Epithelial cell of esophagus (primary cell): ENCODE data around the gene KRTAP3-1.
"Not testable (repeated sequence)": the region's sequence is repeated elsewhere in the genome, so short reads cannot be mapped to it uniquely, and the experiment has no call there.

Experiments
- DNase-seq: peaks from one replicate; pipeline ENCODE4 v3.0.0; 2010; ENCODE audit warnings: low read depth
- H3K4me3 ChIP-seq: 2 replicates; pipeline ENCODE4 v1.5.1; 2011; ENCODE audit warnings: mild to moderate bottlenecking, low read length, control low read depth
- TF ChIP-seq, protein P1 (sequence below): IDR thresholded peaks from 2 replicates; pipeline ENCODE4 v1.5.1; 2011; ENCODE audit warnings: low read depth, mild to moderate bottlenecking, low read length, control low read depth, inconsistent platforms; ENCODE audit not compliant: insufficient read depth; ENCODE audit errors: missing control alignments

Gene KRTAP3-1

GRCh38 chr17:41001795-41002194 is 7.1 kb downstream of the KRTAP3-1 start:
- no peak for DNase-seq
- TF ChIP-seq, protein P1, sequence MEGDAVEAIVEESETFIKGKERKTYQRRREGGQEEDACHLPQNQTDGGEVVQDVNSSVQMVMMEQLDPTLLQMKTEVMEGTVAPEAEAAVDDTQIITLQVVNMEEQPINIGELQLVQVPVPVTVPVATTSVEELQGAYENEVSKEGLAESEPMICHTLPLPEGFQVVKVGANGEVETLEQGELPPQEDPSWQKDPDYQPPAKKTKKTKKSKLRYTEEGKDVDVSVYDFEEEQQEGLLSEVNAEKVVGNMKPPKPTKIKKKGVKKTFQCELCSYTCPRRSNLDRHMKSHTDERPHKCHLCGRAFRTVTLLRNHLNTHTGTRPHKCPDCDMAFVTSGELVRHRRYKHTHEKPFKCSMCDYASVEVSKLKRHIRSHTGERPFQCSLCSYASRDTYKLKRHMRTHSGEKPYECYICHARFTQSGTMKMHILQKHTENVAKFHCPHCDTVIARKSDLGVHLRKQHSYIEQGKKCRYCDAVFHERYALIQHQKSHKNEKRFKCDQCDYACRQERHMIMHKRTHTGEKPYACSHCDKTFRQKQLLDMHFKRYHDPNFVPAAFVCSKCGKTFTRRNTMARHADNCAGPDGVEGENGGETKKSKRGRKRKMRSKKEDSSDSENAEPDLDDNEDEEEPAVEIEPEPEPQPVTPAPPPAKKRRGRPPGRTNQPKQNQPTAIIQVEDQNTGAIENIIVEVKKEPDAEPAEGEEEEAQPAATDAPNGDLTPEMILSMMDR, result no peak

GRCh38 chr17:40999563-40999962 is 9.4 kb downstream of the KRTAP3-1 start, which contains the start of gene KRTAP3-2:
KRTAP3-2 (minus strand) TSS chr17:40999906; CDS start chr17:40999853, 53 bp downstream.
- not testable (repeated sequence) for DNase-seq, H3K4me3 ChIP-seq

More at GRCh38 chr17:41001795-41002194, 7.1 kb downstream of the KRTAP3-1 start:
- no peak overlapping the region for H3K4me3 ChIP-seq

GRCh38 chr17:40997361-40997760 is 11.6 kb downstream of the KRTAP3-1 start:
- no peak for DNase-seq
- no peak overlapping the region for H3K4me3 ChIP-seq

GRCh38 chr17:40996829-40997228 is 12.1 kb downstream of the KRTAP3-1 start:
- TF ChIP-seq, protein P1, result no peak
- H3K4me3 ChIP-seq, result no peak overlapping the region
- DNase-seq, result no peak

More at GRCh38 chr17:40997361-40997760, 11.6 kb downstream of the KRTAP3-1 start:
- TF ChIP-seq, protein P1, result no peak

DNA sequence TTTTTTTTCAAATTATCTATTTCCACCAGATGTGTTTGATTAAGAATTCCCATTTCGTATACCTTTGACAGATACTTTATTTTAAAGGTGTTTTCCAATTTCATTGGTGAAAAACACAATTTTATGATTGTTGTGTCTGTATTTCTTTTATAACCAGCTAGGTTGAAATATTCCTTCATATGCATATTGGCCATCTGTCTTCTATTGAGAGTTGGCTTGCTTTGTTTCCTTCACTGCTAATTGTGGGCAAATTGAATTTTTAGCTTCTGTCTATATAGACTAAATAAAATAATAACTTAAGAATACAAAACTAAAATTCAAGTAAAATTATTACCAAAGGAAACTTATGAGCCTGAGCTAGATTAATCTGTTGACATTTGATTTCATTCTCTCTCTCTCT is 13.8 kb downstream of the KRTAP3-1 start:
- TF ChIP-seq, protein P1, result no peak
- DNase-seq, result no peak
- no peak overlapping the region for H3K4me3 ChIP-seq

- no peak within 1 kb of the TSS for H3K4me3 ChIP-seq
- TF ChIP-seq, protein P1, result no peak
- DNase-seq, result no peak
Measured at GRCh38 chr17:40993839-40994238, 15.1 kb downstream of the KRTAP3-1 start, which contains the start of gene KRTAP3-3. KRTAP3-3 (minus strand) TSS chr17:40994164; CDS start chr17:40994097, 67 bp downstream.

DNA sequence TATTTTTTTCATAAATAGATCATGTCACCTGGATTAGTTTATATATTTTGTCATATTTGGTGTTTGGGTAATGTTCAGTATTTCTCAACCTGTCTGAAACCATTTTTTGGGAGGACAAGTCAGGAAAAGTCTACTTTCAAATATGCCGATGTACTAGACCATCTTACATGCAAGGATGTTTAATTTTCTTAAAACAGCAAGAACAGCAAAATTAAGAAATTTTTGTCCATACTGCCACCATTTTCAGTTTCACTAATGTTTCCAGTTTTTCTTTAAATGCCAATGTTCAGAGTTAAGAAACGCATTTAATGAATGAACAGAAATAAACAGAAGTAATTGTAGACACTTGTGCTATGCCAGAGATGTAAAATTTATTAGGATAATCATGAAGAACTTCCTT is 15.8 kb downstream of the KRTAP3-1 start:
- DNase-seq, result no peak
- no peak overlapping the region for H3K4me3 ChIP-seq
- TF ChIP-seq, protein P1, result no peak

DNA sequence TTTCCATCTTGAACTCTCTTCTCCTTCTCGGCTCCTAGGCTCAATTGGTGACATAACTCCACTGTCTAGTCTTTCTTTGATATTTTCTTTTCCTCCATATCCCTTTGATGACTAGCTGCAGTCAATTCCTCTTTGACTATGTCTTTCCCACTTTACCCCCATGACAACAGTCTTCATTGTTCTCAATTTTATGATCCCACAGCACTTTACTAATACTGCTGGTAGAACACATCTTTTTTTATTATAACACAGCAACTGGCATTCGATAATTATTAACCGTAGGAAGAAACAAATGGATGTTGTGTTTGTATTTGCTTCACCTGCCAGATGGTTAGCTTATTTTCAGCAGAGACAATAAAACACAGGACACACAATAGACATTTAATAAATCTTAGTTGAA is 16.3 kb downstream of the KRTAP3-1 start:
- no peak for DNase-seq
- no peak overlapping the region for H3K4me3 ChIP-seq
- TF ChIP-seq, protein P1, result no peak
